ENCODE measurements around the gene SLC44A5. TPM values are rescaled to one million over a fixed set of nuclear protein-coding genes. Genes with fewer than 3 reads are reported as not detected.
"Not testable (repeated sequence)": the region's sequence is repeated elsewhere in the genome, so short reads cannot be mapped to it uniquely, and the experiment has no call there.

The SLC44A5 gene
- total and polyA plus RNA-seq, 10 of the 15 experiments (the other 5 are each of a cell fraction or from before 2014, with no cell fraction given), result 0.04 to 1.3 TPM; not detected in 8

GRCh38 chr1:75412616-75413015 lies 198.3 kb downstream of the SLC44A5 start:
- no peaks in the 10 kb centered on the region for H3K36me3 ChIP-seq (ENCODE audit: control insufficient read depth in 2 of 2, insufficient read depth in 2 of 2, low read length in 1 of 2)
- no peaks in the 10 kb centered on the region for H3K4me1 ChIP-seq (ENCODE audit: control insufficient read depth, insufficient read depth, low read length)
- intact Hi-C loops (cut with micrococcal nuclease; ENCODE audit: unreplicated experiment) (no loop called here), in situ Hi-C loops (cut with MboI) (no loop called here)
- POLR2A ChIA-PET, result no interaction called here
- no peaks in the 10 kb centered on the region; the same call in 2 of the 3 replicates for H3K9me3 ChIP-seq (replicated peaks; ENCODE audit: control insufficient read depth, insufficient read depth, low read length)
- H3K4me3 ChIP-seq, result no peak overlapping the region
- CTCF ChIA-PET, result no interaction called here
- WGBS (ENCODE audit: insufficient coverage, insufficient replicate concordance, low lambda C conversion rate, missing lambda C conversion rate), result 60% methylated on average over 3 of the region's 3 CpGs
- FAIRE-seq, result no peak
- BruUV-seq (replicated peaks), result no TSS peak
- no peak for ATAC-seq
- no peak overlapping the region for H3K4me2 ChIP-seq (ENCODE audit: control insufficient read depth, insufficient read depth)
- no peak overlapping the region for H3K9ac ChIP-seq (ENCODE audit: control insufficient read depth, insufficient read depth, low read length)
- no peak overlapping the region for H2AFZ ChIP-seq (ENCODE audit: control insufficient read depth, low read depth, low read length)
- RAD21 ChIA-PET (ENCODE audit: unreplicated experiment), result no interaction called here
- no peak for TF ChIP-seq TBL1XR1 (IDR thresholded peaks at IDR 0.05; ENCODE audit: low read depth, low read length)
- no peak for TF ChIP-seq NFIC (IDR thresholded peaks at IDR 0.05; ENCODE audit: low read depth, low read length)
- no peak for TF ChIP-seq ZBTB11 (CRISPR knock-in tag; IDR thresholded peaks at IDR 0.05)
- TF ChIP-seq NFXL1 (IDR thresholded peaks at IDR 0.05; ENCODE audit: borderline replicate concordance), result no peak
- TF ChIP-seq SREBF1 (IDR thresholded peaks at IDR 0.05; ENCODE audit: low read length), result no peak
- TF ChIP-seq SREBF2 (IDR thresholded peaks at IDR 0.05; ENCODE audit: low read length), result no peak
- SMC1A ChIA-PET (ENCODE audit: uncharacterized antibody, unreplicated experiment), result no interaction called here
- no peak for DNase-seq (ENCODE audit: low read depth, low spot score)
- H3K27ac ChIP-seq (ENCODE audit: control insufficient read depth, insufficient read depth), result no peak overlapping the region
- H3K27me3 ChIP-seq (replicated peaks in 1 of 2; ENCODE audit: control insufficient read depth in 2 of 2, insufficient read depth in 2 of 2, low read length in 1 of 2), result no peaks in the 10 kb centered on the region
- H3K79me2 ChIP-seq (ENCODE audit: control insufficient read depth, insufficient read depth, low read length), result no peaks in the 10 kb centered on the region
- no peaks in the 10 kb centered on the region for H4K20me1 ChIP-seq (ENCODE audit: control insufficient read depth, insufficient read depth)

- H2AFZ ChIP-seq (ENCODE audit: control insufficient read depth, low read depth, low read length); H3K4me3 ChIP-seq; in situ Hi-C loops (cut with MboI); intact Hi-C loops (cut with micrococcal nuclease; ENCODE audit: unreplicated experiment); FAIRE-seq; ATAC-seq; H3K4me2 ChIP-seq (ENCODE audit: control insufficient read depth, insufficient read depth); BruUV-seq (replicated peaks); POLR2A ChIA-PET; H3K9ac ChIP-seq (ENCODE audit: control insufficient read depth, insufficient read depth, low read length); H3K36me3 ChIP-seq (ENCODE audit: control insufficient read depth in 2 of 2, insufficient read depth in 2 of 2, low read length in 1 of 2); H4K20me1 ChIP-seq (ENCODE audit: control insufficient read depth, insufficient read depth); RAD21 ChIA-PET (ENCODE audit: unreplicated experiment); H3K27ac ChIP-seq (ENCODE audit: control insufficient read depth, insufficient read depth); H3K4me1 ChIP-seq (ENCODE audit: control insufficient read depth, insufficient read depth, low read length); H3K79me2 ChIP-seq (ENCODE audit: control insufficient read depth, insufficient read depth, low read length); H3K9me3 ChIP-seq (replicated peaks; ENCODE audit: control insufficient read depth, insufficient read depth, low read length); H3K27me3 ChIP-seq (replicated peaks in 1 of 2; ENCODE audit: control insufficient read depth in 2 of 2, insufficient read depth in 2 of 2, low read length in 1 of 2); DNase-seq (ENCODE audit: low read depth, low spot score); CTCF ChIA-PET: not testable (repeated sequence)
- 0% methylated on average over 1 of the region's 1 CpG for WGBS (ENCODE audit: insufficient coverage, insufficient replicate concordance, low lambda C conversion rate, missing lambda C conversion rate)
- SMC1A ChIA-PET (ENCODE audit: uncharacterized antibody, unreplicated experiment), result interaction anchor here (1.6 kb wide), 1 partner anchor 18 kb away, joined by 3 read pairs; no protein-coding TSS in a partner anchor
These were observed 206.2 kb downstream of the SLC44A5 start for GRCh38 chr1:75404681-75405080.

- H4K20me1 ChIP-seq (ENCODE audit: control insufficient read depth, insufficient read depth); H3K4me3 ChIP-seq; H3K9me3 ChIP-seq (replicated peaks; ENCODE audit: control insufficient read depth, insufficient read depth, low read length); ATAC-seq; POLR2A ChIA-PET; SMC1A ChIA-PET (ENCODE audit: uncharacterized antibody, unreplicated experiment); RAD21 ChIA-PET (ENCODE audit: unreplicated experiment); H3K4me2 ChIP-seq (ENCODE audit: control insufficient read depth, insufficient read depth); CTCF ChIA-PET; H3K79me2 ChIP-seq (ENCODE audit: control insufficient read depth, insufficient read depth, low read length); BruUV-seq (replicated peaks); DNase-seq (ENCODE audit: low read depth, low spot score); FAIRE-seq; H3K9ac ChIP-seq (ENCODE audit: control insufficient read depth, insufficient read depth, low read length); H3K36me3 ChIP-seq (ENCODE audit: control insufficient read depth in 2 of 2, insufficient read depth in 2 of 2, low read length in 1 of 2); H3K27me3 ChIP-seq (replicated peaks in 1 of 2; ENCODE audit: control insufficient read depth in 2 of 2, insufficient read depth in 2 of 2, low read length in 1 of 2); H3K27ac ChIP-seq (ENCODE audit: control insufficient read depth, insufficient read depth); in situ Hi-C loops (cut with MboI); H2AFZ ChIP-seq (ENCODE audit: control insufficient read depth, low read depth, low read length); H3K4me1 ChIP-seq (ENCODE audit: control insufficient read depth, insufficient read depth, low read length): not testable (repeated sequence)
- intact Hi-C loops (cut with micrococcal nuclease; ENCODE audit: unreplicated experiment), result loop anchor here (1.0 kb wide), 1 partner anchor 23 kb away; no protein-coding TSS in a partner anchor
- 11% methylated on average over 5 of the region's 5 CpGs for WGBS (ENCODE audit: insufficient coverage, insufficient replicate concordance, low lambda C conversion rate, missing lambda C conversion rate)
These were observed 207.7 kb downstream of the SLC44A5 start for GRCh38 chr1:75403147-75403646.

All from GM12878 (cell line).